GM18909 (cell line): ENCODE results near the gene PPP1R36.
"Not testable (repeated sequence)": the region's sequence is repeated elsewhere in the genome, so short reads cannot be mapped to it uniquely, and the experiment has no call there.

ENCODE experiments used
- ATAC-seq: cut with Tn5 transposase; IDR thresholded peaks from one replicate; pipeline ENCODE4 v1.9.1; 2021; ENCODE audit warnings: mild to moderate bottlenecking; ENCODE audit not compliant: unreplicated experiment, poor library complexity

The PPP1R36 gene

DNA sequence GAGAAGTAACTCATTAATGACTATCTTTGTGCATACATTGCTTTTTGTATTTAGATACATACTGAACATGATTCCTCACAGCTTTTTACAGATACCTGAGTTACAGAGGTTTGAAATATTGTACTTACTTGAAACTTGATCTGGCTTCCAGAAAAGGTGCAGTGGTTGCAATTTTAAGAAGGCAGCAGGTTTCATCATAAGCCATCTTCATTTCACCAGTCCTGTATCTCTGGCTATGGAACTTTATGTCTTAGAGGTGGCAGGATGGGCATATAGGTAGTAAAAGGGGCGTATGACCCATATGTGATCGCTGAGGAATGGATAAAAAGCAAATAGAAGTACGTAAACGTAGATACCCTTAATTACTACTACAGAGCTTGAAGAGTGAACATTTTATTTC, 31.5 kb upstream of the PPP1R36 start:
- ATAC-seq: no peak

DNA sequence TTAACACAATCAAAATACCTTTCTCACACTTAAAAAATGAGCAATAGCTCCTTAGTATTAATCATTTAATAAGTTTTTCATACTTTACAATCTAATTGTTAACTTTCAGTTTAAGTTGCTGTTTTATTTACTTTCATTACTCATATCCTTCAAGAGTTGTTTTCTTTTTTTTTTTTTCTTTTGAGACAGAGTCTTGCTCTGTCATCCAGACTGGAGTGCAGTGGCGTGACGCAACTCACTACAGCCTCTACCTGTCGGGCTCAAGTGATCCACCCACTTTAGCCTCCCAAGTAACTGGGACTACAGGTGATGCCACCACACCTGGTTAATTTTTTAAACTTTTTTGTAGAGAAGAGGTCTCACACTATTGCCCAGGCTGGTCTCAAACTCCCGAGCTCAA, 29.1 kb upstream of the PPP1R36 start:
- ATAC-seq: no peak

DNA sequence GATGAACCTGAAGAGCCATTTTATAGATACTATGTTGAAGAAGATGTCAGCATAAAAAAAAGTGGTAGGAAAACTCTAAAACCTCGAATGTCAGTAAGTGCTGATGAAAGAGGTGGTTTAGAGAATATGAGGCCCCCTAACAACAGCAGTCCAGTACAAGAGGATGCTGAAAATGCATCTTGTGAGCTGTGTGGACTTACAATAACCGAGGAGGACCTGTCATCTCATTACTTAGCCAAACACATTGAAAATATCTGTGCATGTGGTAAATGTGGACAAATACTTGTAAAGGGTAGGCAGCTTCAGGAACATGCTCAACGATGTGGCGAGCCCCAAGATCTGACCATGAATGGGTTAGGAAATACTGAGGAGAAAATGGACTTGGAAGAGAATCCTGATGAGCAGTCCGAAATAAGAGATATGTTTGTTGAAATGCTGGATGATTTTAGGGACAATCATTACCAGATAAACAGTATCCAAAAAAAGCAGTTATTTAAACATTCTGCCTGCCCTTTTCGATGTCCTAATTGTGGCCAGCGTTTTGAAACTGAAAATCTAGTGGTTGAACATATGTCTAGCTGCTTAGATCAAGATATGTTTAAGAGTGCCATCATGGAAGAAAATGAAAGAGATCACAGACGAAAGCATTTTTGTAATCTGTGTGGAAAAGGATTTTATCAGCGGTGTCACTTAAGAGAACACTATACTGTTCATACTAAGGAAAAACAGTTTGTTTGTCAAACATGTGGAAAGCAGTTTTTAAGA, 27.0 kb upstream of the PPP1R36 start:
- ATAC-seq: no peak

- ATAC-seq: no peak
Measured at GRCh38 chr14:64525354-64525753, 24.4 kb upstream of the PPP1R36 start.

GRCh38 chr14:64531567-64531966, 18.2 kb upstream of the PPP1R36 start:
- no peak for ATAC-seq

- no peak for ATAC-seq
Measured at GRCh38 chr14:64536488-64537245, 13.1 kb upstream of the PPP1R36 start.

- ATAC-seq: peak; percentile 97
Measured at GRCh38 chr14:64540208-64541202, 9.3 kb upstream of the PPP1R36 start, which contains the start of gene HSPA2. TSS of gene HSPA2 (plus strand) at chr14:64540741. CDS start at chr14:64540850, 109 bp downstream.

DNA sequence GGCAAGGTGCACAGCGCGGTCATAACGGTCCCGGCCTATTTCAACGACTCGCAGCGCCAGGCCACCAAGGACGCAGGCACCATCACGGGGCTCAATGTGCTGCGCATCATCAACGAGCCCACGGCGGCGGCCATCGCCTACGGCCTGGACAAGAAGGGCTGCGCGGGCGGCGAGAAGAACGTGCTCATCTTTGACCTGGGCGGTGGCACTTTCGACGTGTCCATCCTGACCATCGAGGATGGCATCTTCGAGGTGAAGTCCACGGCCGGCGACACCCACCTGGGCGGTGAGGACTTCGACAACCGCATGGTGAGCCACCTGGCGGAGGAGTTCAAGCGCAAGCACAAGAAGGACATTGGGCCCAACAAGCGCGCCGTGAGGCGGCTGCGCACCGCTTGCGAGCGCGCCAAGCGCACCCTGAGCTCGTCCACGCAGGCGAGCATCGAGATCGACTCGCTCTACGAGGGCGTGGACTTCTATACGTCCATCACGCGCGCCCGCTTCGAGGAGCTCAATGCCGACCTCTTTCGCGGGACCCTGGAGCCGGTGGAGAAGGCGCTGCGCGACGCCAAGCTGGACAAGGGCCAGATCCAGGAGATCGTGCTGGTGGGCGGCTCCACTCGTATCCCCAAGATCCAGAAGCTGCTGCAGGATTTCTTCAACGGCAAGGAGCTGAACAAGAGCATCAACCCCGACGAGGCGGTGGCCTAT, 8.3 kb upstream of the PPP1R36 start:
- no peak for ATAC-seq

DNA sequence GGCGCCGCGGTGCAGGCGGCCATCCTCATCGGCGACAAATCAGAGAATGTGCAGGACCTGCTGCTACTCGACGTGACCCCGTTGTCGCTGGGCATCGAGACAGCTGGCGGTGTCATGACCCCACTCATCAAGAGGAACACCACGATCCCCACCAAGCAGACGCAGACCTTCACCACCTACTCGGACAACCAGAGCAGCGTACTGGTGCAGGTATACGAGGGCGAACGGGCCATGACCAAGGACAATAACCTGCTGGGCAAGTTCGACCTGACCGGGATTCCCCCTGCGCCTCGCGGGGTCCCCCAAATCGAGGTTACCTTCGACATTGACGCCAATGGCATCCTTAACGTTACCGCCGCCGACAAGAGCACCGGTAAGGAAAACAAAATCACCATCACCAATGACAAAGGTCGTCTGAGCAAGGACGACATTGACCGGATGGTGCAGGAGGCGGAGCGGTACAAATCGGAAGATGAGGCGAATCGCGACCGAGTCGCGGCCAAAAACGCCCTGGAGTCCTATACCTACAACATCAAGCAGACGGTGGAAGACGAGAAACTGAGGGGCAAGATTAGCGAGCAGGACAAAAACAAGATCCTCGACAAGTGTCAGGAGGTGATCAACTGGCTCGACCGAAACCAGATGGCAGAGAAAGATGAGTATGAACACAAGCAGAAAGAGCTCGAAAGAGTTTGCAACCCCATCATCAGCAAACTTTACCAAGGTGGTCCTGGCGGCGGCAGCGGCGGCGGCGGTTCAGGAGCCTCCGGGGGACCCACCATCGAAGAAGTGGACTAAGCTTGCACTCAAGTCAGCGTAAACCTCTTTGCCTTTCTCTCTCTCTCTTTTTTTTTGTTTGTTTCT, 7.6 kb upstream of the PPP1R36 start:
- no peak for ATAC-seq

- ATAC-seq: no peak
Measured at GRCh38 chr14:64542836-64543201, 6.9 kb upstream of the PPP1R36 start.

DNA sequence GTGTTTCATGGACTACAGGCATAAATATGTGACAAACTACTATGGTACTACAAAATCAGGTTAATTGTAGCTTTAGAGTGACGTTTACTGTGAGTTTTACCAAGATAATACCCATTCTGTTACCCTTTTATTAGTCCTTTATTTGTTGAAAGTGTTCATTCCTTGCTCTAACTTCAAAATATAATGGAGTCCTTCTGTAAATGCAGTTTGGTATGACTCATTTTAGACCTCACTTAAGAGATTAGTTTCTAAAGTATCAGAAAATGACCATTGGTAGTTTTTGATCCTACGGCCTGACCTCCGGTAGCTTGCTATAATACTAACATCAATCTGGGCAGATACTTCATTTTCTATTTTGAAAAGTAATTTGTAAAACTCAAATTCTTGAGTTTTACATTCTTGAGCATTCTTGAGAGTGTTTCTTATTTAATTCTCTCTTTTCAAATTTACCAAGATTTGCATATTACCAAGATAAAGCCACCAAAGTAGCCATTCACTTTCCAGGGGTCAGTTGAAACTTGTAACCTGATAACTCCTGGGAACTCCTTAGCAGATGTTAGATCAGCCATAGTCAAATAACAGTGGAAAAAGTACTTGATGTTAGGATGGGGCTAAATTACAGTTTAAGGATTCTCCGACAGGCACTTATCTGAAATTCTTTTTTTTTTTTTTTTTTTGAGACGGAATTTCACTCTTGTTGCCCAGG, 5.0 kb upstream of the PPP1R36 start:
- ATAC-seq: no peak

GRCh38 chr14:64549016-64549415, 745 bp upstream of the PPP1R36 start:
- ATAC-seq: no peak

GRCh38 chr14:64550621-64551333, 1.0 kb downstream of the PPP1R36 start:
- ATAC-seq: no peak

- ATAC-seq: no peak
Measured at GRCh38 chr14:64554556-64554955, 4.8 kb downstream of the PPP1R36 start.

GRCh38 chr14:64556526-64556925, 6.8 kb downstream of the PPP1R36 start:
- no peak for ATAC-seq

- not testable (repeated sequence) for ATAC-seq
Measured at GRCh38 chr14:64558216-64558615, 8.5 kb downstream of the PPP1R36 start.

DNA sequence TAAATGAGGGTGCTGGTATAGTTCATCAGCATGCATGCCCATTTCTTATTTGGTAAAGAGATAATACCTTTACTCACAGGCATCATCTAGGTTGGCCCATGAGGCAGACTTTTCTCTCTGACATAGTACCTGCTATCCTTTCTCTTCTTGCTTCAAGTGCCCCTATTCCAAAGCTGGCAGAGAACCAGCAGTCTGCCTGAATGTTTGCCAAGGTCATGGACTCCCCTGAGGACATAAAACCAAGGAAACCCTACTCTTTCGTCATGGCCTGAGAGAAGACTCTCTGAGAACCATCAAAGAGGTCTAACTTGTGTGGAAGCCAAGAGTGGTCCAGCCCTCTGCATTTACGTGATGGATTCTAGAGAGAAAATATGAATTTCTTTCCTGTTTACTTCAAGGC, 11.9 kb downstream of the PPP1R36 start:
- no peak for ATAC-seq

DNA sequence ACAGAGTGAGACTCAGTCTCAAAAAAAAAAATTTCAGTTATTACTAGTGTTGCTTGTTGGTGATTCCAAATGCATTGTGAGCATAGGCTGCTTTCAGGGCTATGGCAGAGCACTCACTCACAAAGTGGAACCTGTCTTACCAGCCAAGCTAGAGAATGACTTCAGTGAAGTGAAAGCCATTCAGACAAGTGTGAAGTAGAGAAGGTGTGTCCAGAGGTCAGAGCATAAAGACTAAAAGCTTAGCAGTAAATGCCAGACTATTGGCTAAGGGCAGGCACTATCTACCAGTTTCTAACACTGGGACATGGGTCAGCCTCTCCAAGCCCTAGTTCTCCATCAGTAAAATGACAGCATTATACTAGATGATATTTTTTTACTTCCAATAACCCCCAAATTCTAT, 12.7 kb downstream of the PPP1R36 start:
- ATAC-seq: no peak
